HFFc6 (cell line): ENCODE measurements around the gene RASGRP3. TPM values are rescaled to one million over a fixed set of nuclear protein-coding genes. Genes with fewer than 3 reads are reported as not detected.

Source experiments
- DNase-seq: peaks from one replicate; pipeline ENCODE4 v3.0.0-alpha.2; 2018
- H3K27ac Mint-ChIP-seq: 2 replicates; pipeline ENCODE4 v1.8.0; 2020; ENCODE audit warnings: mild to moderate bottlenecking, mixed read lengths
- H3K27me3 Mint-ChIP-seq: 2 replicates; pipeline ENCODE4 v1.8.0; 2021; ENCODE audit warnings: mild to moderate bottlenecking, moderate library complexity, mixed read lengths; ENCODE audit not compliant: insufficient read depth
- H3K36me3 Mint-ChIP-seq: 2 replicates; pipeline ENCODE4 v1.8.0; 2021; ENCODE audit warnings: low read depth, mixed read lengths
- H3K4me1 Mint-ChIP-seq: 2 replicates; pipeline ENCODE4 v1.8.0; 2020; ENCODE audit warnings: low read depth, mixed read lengths
- H3K4me3 Mint-ChIP-seq: 2 replicates; pipeline ENCODE4 v1.8.0; 2020; ENCODE audit warnings: mild to moderate bottlenecking, moderate library complexity, mixed read lengths
- H3K9me3 Mint-ChIP-seq: 2 replicates; pipeline ENCODE4 v1.8.0; 2020; ENCODE audit warnings: mild to moderate bottlenecking, mixed read lengths
- CTCF ChIP-seq: fragments of 200-600 bp; sonication (generic); IDR thresholded peaks from 2 replicates; pipeline ENCODE4 v1.5.0; 2021; ENCODE audit warnings: antibody characterized with exemption, mild to moderate bottlenecking
- total RNA-seq, 6 experiments: library from RNA; stranded (reverse); fragmentation: NEBNext Ultra II Directional; extraction: Animal tissue kit (Norgen Biotek cat#: 25700); gene quantifications; 2 replicates in 1 of 6; 3 replicates in 5 of 6; pipeline ENCODE4 v1.2.3, GENCODE V29; 2021

Gene RASGRP3
- total RNA-seq, 6 experiments from 2014 or later = 1.7 to 4.6 (median 3.0) TPM

- 0 out of 2 replicates have a peak, but pooled peaks cover 1% of the 10 kb centered on the region for H3K27me3 Mint-ChIP-seq
- DNase-seq = no peak
- H3K4me1 Mint-ChIP-seq = no peaks in the 10 kb centered on the region
- H3K27ac Mint-ChIP-seq = no peak overlapping the region
- no peak for TF ChIP-seq CTCF
- no peaks in the 10 kb centered on the region for H3K36me3 Mint-ChIP-seq
- H3K9me3 Mint-ChIP-seq = no peaks in the 10 kb centered on the region
- no peak overlapping the region for H3K4me3 Mint-ChIP-seq
Observed at GRCh38 chr2:33570681-33571080, 94.2 kb downstream of the RASGRP3 start.

GRCh38 chr2:33573657-33574056 lies 97.2 kb downstream of the RASGRP3 start:
- H3K4me3 Mint-ChIP-seq = no peak overlapping the region
- no peak overlapping the region for H3K27ac Mint-ChIP-seq

GRCh38 chr2:33577084-33577483 lies 100.6 kb downstream of the RASGRP3 start:
- no peaks in the 10 kb centered on the region; the same call in 1 of the 2 replicates for H3K27me3 Mint-ChIP-seq
- H3K4me3 Mint-ChIP-seq = no peak overlapping the region; the same call in 1 of the 2 replicates
- H3K9me3 Mint-ChIP-seq = no peaks in the 10 kb centered on the region
- peak overlapping the region; percentile 36; the same call in 1 of the 2 replicates for H3K27ac Mint-ChIP-seq
- H3K4me1 Mint-ChIP-seq = peaks cover 46% of the 10 kb centered on the region
- DNase-seq = no peak
- TF ChIP-seq CTCF = no peak
- H3K36me3 Mint-ChIP-seq = peaks cover 14% of the 10 kb centered on the region

More at GRCh38 chr2:33573657-33574056, 97.2 kb downstream of the RASGRP3 start:
- Mint-ChIP-seq H3K27me3 (no peaks in the 10 kb centered on the region), H3K36me3 (no peaks in the 10 kb centered on the region), H3K9me3 (no peaks in the 10 kb centered on the region), H3K4me1 (peaks cover 14% of the 10 kb centered on the region; the same call in 1 of the 2 replicates)
- no peak for TF ChIP-seq CTCF
- DNase-seq = no peak

GRCh38 chr2:33577668-33578067 lies 101.2 kb downstream of the RASGRP3 start:
- Mint-ChIP-seq H3K36me3 (peaks cover 18% of the 10 kb centered on the region), H3K4me1 (peaks cover 50% of the 10 kb centered on the region), H3K4me3 (peak overlapping the region; percentile 20; the same call in 1 of the 2 replicates), H3K27ac (peak overlapping the region; percentile 36; the same call in 1 of the 2 replicates), H3K27me3 (no peaks in the 10 kb centered on the region; the same call in 1 of the 2 replicates), H3K9me3 (no peaks in the 10 kb centered on the region)
- TF ChIP-seq CTCF = no peak
- no peak for DNase-seq

- Mint-ChIP-seq H3K36me3 (peaks cover 18% of the 10 kb centered on the region), H3K27me3 (no peaks in the 10 kb centered on the region; the same call in 1 of the 2 replicates), H3K9me3 (no peaks in the 10 kb centered on the region), H3K4me3 (no peak overlapping the region), H3K27ac (no peak overlapping the region), H3K4me1 (peaks cover 56% of the 10 kb centered on the region)
- DNase-seq = no peak
- no peak for TF ChIP-seq CTCF
Observed at GRCh38 chr2:33579227-33579626, 102.8 kb downstream of the RASGRP3 start.
